ENCODE data around the gene DGUOK. TPM values are rescaled to one million over a fixed set of nuclear protein-coding genes. Genes with fewer than 3 reads are reported as not detected.

DGUOK gene
- total RNA-seq, 1 experiment from 2014 or later = 94.7 TPM

DNA sequence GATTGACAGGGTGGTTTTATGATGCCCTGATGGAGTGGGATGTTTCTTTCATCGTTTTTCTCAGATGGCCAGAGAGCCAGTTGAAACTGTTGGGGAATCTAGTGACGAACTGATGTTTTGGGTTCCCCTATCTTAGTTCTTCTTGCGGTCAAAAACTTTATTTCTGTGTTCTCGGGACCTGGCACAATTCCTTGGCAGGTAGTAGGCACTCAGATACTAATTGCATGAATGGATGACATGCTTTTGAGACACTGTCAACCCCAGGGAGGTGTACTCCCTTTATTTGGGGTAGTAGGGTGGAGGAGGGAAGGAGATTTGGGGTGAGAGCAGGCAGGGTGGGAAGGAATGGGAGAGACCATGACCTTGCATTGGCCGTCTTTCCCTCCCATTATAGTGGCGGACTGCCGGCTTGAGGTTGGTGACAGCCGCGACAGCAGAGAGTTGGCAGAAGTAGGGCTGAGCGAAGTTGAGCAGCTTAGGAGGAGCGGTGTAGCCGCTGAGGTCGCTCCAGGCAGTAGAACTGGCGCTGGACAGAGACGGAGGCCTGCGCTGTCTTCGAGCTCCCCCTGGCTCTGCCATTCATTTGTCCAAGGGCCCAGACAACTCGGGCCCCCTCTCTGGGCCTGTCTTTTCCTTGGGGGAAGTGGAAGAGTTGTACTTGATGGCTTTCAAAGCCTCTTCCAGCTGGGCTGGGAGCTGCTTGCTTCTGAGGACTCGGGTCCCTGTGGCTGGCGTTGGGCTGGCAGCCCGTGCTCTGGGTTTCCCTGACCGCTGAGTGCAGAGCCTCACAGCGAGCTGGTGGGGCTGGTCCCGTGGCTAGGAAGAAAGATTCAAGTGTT, 60.6 kb downstream of the DGUOK start:
- no peak overlapping the region for H3K27ac ChIP-seq
- no peaks in the 10 kb centered on the region for H3K9me3 ChIP-seq (replicated peaks)
- H3K4me3 ChIP-seq = no peak overlapping the region
- peaks cover 20% of the 10 kb centered on the region for H3K4me1 ChIP-seq (replicated peaks)
- no peaks in the 10 kb centered on the region for H3K27me3 ChIP-seq (replicated peaks)
- DNase-seq (ENCODE audit: low read depth in 1 of 2, low spot score in 2 of 2) = no peak
- H3K36me3 ChIP-seq = peaks cover 15% of the 10 kb centered on the region

GRCh38 chr2:73987948-73988700, 61.4 kb downstream of the DGUOK start:
- Histone ChIP-seq H3K9me3 (replicated peaks) (no peaks in the 10 kb centered on the region), H3K36me3 (peaks cover 15% of the 10 kb centered on the region), H3K27ac (no peak overlapping the region), H3K4me3 (no peak overlapping the region), H3K27me3 (replicated peaks) (no peaks in the 10 kb centered on the region), H3K4me1 (replicated peaks) (peaks cover 22% of the 10 kb centered on the region)
- no peak for DNase-seq (ENCODE audit: low read depth in 1 of 2, low spot score in 2 of 2)

DNA sequence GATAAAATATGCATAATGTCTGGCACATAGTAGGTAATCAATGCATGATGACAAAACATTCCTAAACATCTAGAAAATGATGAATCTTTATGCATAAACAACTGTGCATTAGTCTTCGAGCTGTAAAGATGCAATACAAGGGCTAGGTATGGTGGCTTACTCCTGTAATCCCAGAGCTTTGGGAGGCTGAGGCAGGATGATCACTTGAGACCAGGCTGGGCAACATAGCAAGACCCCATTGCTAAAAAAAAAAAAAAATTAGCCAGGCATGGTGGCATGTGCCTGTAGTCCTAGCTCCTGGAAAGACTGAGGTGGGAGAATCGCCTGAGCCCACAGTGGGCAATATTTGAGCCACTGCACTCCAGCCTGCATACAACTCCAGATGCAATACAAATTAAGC, 63.3 kb downstream of the DGUOK start:
- H3K9me3 ChIP-seq (replicated peaks) = no peaks in the 10 kb centered on the region
- H3K27me3 ChIP-seq (replicated peaks) = no peaks in the 10 kb centered on the region
- no peak overlapping the region for H3K27ac ChIP-seq
- H3K36me3 ChIP-seq = peaks cover 15% of the 10 kb centered on the region
- H3K4me3 ChIP-seq = no peak overlapping the region
- peaks cover 23% of the 10 kb centered on the region for H3K4me1 ChIP-seq (replicated peaks)
- no peak for DNase-seq (ENCODE audit: low read depth in 1 of 2, low spot score in 2 of 2)

GRCh38 chr2:73990531-73990930, 63.9 kb downstream of the DGUOK start:
- DNase-seq (ENCODE audit: low read depth in 1 of 2, low spot score in 2 of 2) = no peak
- Histone ChIP-seq H3K4me1 (replicated peaks) (peaks cover 22% of the 10 kb centered on the region), H3K27ac (no peak overlapping the region), H3K4me3 (no peak overlapping the region), H3K27me3 (replicated peaks) (no peaks in the 10 kb centered on the region), H3K9me3 (replicated peaks) (no peaks in the 10 kb centered on the region), H3K36me3 (peaks cover 14% of the 10 kb centered on the region)

GRCh38 chr2:73992036-73992435, 65.4 kb downstream of the DGUOK start:
- no peak for DNase-seq (ENCODE audit: low read depth in 1 of 2, low spot score in 2 of 2)
- H3K9me3 ChIP-seq (replicated peaks) = no peaks in the 10 kb centered on the region
- no peaks in the 10 kb centered on the region for H3K27me3 ChIP-seq (replicated peaks)

DNA sequence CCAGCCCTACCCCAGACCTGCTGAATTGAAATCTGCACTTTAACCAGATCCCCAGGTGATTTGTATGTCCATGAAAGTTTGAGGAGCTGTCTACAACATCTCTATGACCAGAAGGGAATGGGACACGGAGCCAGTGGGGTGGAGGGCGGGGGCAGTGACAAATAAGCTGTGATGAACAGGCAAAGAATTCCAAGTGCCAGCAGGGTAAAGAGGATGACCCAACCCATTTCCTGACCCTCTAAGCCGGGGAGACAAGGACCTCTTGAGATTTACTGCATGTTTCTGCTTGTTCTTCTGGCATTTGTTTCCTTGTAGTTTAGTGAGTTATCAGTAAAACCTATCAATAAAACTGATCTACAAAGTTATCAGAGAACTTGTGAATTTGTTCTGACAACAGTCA, 66.7 kb downstream of the DGUOK start:
- Histone ChIP-seq H3K27me3 (replicated peaks) (no peaks in the 10 kb centered on the region), H3K27ac (no peak overlapping the region), H3K4me3 (no peak overlapping the region), H3K36me3 (no peaks in the 10 kb centered on the region), H3K9me3 (replicated peaks) (no peaks in the 10 kb centered on the region), H3K4me1 (replicated peaks) (peaks cover 10% of the 10 kb centered on the region)
- no peak for DNase-seq (ENCODE audit: low read depth in 1 of 2, low spot score in 2 of 2)

More at GRCh38 chr2:73992036-73992435, 65.4 kb downstream of the DGUOK start:
- H3K27ac ChIP-seq = no peak overlapping the region
- no peaks in the 10 kb centered on the region; the same call in 1 of the 2 replicates for H3K36me3 ChIP-seq
- peaks cover 13% of the 10 kb centered on the region for H3K4me1 ChIP-seq (replicated peaks)
- H3K4me3 ChIP-seq = no peak overlapping the region

DNA sequence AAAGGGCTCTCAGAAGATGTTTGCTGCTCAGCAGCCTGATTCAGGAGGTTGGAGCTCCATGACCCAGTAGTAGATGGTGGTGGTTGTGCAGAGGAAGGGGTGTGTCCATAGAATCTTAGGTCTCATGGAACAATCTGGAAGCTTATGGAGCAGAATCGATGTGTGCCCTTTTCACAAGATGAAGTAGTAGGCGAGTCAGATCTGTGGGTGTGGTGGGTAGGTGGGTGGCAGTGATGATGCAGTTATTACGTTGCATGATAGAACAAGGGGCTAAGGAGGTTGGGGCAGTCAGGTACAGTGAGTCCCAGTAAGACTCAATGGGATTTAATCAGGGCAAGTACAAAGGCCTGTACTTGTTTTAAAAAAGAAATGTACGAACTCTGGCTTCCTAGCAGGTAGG, 67.1 kb downstream of the DGUOK start:
- DNase-seq (ENCODE audit: low read depth in 1 of 2, low spot score in 2 of 2) = no peak
- Histone ChIP-seq H3K9me3 (replicated peaks) (no peaks in the 10 kb centered on the region), H3K4me3 (no peak overlapping the region), H3K36me3 (no peaks in the 10 kb centered on the region), H3K27ac (no peak overlapping the region), H3K27me3 (replicated peaks) (no peaks in the 10 kb centered on the region), H3K4me1 (replicated peaks) (peaks cover 10% of the 10 kb centered on the region)

GRCh38 chr2:73994178-73994831, 67.6 kb downstream of the DGUOK start:
- DNase-seq (ENCODE audit: low read depth in 1 of 2, low spot score in 2 of 2) = no peak
- H3K4me3 ChIP-seq = no peak overlapping the region
- H3K27me3 ChIP-seq (replicated peaks) = no peaks in the 10 kb centered on the region
- no peaks in the 10 kb centered on the region for H3K9me3 ChIP-seq (replicated peaks)
- no peak overlapping the region for H3K27ac ChIP-seq
- H3K4me1 ChIP-seq (replicated peaks) = peaks cover 10% of the 10 kb centered on the region
- H3K36me3 ChIP-seq = no peaks in the 10 kb centered on the region

DNA sequence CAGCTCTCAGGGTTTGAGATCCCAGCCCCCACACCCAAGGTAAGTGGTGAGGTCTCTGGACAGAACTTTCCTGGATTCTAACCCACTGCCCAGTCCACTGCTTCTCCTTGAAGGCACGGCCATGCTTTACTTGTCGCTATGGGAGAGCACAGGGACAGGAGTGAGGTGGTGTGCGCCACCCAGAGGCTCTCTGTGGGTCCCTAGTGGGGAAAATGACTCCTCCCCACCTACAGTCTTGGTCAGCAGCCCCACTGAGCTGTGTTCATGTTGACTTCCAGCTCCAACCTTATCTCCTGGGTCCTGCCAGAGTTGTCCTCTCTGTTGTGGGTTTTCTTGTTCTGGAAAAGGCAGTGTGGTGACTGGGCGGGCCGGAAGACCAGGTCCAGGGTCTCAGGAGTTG, 69.1 kb downstream of the DGUOK start:
- Histone ChIP-seq H3K4me1 (replicated peaks) (peaks cover 18% of the 10 kb centered on the region), H3K27me3 (replicated peaks) (no peaks in the 10 kb centered on the region), H3K9me3 (replicated peaks) (no peaks in the 10 kb centered on the region), H3K4me3 (no peak overlapping the region), H3K36me3 (no peaks in the 10 kb centered on the region), H3K27ac (no peak overlapping the region)
- no peak for DNase-seq (ENCODE audit: low read depth in 1 of 2, low spot score in 2 of 2)

DNA sequence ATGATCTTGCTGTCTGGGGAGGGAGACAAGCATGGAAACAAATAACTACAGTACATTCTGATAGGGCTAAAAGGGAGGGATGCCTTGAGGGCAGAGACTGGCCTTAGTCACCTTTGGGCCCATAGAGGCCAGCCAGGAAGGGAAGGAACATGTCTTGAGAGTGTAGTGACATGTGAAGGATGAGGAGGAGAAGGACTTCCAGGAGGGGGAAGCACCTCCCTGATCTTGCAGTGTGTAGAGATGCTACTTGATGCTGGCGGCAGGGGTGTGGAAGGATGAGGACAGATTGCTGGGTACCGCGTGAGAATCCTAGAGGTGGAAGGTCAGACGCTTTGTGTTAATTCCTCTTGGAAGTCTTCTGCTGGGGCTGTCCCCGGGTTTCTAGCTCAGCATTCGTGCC, 71.1 kb downstream of the DGUOK start:
- Histone ChIP-seq H3K4me3 (no peak overlapping the region), H3K27ac (no peak overlapping the region), H3K36me3 (no peaks in the 10 kb centered on the region), H3K4me1 (replicated peaks) (peaks cover 25% of the 10 kb centered on the region), H3K27me3 (replicated peaks) (no peaks in the 10 kb centered on the region; the same call in 1 of the 2 replicates), H3K9me3 (replicated peaks) (no peaks in the 10 kb centered on the region)
- DNase-seq (ENCODE audit: low read depth in 1 of 2, low spot score in 2 of 2) = no peak

DNA sequence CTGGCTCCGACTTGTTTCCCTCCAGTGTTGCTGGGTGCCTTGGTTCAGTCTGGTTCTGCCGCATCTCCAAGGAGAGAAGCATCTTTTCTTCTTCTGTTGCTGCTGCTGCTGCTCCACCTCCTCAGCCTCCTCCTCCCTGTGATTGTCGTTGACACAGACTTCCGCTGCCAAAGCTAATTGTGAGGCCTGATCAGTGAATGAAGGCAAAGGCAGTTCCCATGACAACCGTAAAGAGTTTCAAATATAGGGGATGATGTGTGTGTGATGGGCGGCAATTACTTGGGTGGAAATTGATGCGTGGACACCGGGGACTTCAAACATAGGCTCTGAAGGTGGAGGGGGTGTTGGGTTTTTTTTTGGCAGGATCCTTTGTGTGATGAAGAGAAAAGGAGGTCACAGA, 71.8 kb downstream of the DGUOK start:
- no peaks in the 10 kb centered on the region for H3K9me3 ChIP-seq (replicated peaks)
- H3K27ac ChIP-seq = no peak overlapping the region
- H3K4me1 ChIP-seq (replicated peaks) = peaks cover 23% of the 10 kb centered on the region
- no peaks in the 10 kb centered on the region; the same call in 1 of the 2 replicates for H3K27me3 ChIP-seq (replicated peaks)
- H3K4me3 ChIP-seq = no peak overlapping the region
- DNase-seq (ENCODE audit: low read depth in 1 of 2, low spot score in 2 of 2) = no peak
- H3K36me3 ChIP-seq = no peaks in the 10 kb centered on the region

DNA sequence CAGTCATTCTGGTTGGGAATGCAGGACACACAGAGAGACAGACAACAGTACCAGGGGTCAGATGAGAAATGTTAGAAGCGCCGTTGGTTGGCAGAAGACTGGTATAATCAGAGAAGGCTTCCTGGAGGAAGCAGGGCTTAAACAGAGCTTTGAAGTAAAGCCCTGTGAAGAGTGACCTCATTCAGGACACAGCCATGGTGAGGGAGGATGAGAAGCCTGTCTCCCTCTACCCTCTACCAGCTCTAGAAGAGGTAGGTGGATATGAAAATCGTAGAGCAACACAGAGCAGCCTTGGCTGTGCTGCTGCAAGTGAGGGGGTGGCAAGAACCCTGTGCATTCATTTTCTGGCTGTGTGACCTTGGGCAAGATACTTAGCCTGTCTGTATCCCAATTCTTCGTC, 72.3 kb downstream of the DGUOK start:
- H3K9me3 ChIP-seq (replicated peaks) = no peaks in the 10 kb centered on the region
- no peak overlapping the region for H3K4me3 ChIP-seq
- H3K4me1 ChIP-seq (replicated peaks) = peaks cover 22% of the 10 kb centered on the region
- H3K36me3 ChIP-seq = no peaks in the 10 kb centered on the region
- DNase-seq (ENCODE audit: low read depth in 1 of 2, low spot score in 2 of 2) = no peak
- H3K27me3 ChIP-seq (replicated peaks) = no peaks in the 10 kb centered on the region; the same call in 1 of the 2 replicates
- no peak overlapping the region for H3K27ac ChIP-seq

- H3K27ac ChIP-seq = no peak overlapping the region
- H3K36me3 ChIP-seq = no peaks in the 10 kb centered on the region; the same call in 1 of the 2 replicates
- no peak overlapping the region for H3K4me3 ChIP-seq
- DNase-seq (ENCODE audit: low read depth in 1 of 2, low spot score in 2 of 2) = peak in 1 of 2 experiments; percentile 37
- H3K4me1 ChIP-seq (replicated peaks) = peaks cover 23% of the 10 kb centered on the region
- no peaks in the 10 kb centered on the region for H3K9me3 ChIP-seq (replicated peaks)
- H3K27me3 ChIP-seq (replicated peaks) = no peaks in the 10 kb centered on the region; the same call in 1 of the 2 replicates
Measured at GRCh38 chr2:73999881-74000597, 73.4 kb downstream of the DGUOK start.
